Measurements from ENCODE around the gene SFXN1.

Gene SFXN1

DNA sequence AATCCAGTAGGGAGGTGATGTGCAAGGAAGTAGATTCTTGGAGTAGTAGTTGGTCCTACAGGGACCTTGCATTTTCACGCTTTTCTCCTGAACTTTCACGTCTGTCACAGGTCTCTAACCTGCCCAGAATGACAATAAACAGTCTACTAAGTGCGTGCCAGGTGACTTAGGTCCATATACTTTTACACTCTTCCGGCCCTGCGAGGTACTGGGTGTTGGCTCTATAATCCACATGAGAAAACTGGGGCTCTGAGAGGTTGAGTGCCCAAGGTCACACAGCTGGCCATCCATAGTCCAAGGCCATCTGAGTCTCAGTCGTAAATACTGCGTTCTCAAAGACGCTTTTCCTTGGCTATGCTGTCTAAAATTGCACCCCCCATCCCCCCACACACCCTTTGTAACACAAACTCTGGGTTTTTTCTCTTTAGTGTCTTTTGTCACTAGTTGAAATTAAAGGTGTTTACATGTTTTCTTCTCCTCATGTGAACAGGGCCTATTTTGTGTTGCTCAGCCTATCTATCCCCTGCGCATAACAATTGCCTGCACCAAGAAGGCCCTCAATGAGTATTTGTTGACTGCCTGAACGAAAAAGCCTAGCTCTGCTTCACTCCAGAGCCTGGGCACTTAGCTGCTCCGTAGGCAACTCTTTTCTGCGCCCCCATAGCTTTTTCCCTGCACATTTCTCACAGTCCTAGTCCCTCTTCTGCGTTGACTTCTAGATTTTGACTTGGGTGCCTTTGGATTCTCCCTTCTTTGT lies 943 bp downstream of the SFXN1 start:
- H2AFZ ChIP-seq (ENCODE audit: low read length): no peak overlapping the region

DNA sequence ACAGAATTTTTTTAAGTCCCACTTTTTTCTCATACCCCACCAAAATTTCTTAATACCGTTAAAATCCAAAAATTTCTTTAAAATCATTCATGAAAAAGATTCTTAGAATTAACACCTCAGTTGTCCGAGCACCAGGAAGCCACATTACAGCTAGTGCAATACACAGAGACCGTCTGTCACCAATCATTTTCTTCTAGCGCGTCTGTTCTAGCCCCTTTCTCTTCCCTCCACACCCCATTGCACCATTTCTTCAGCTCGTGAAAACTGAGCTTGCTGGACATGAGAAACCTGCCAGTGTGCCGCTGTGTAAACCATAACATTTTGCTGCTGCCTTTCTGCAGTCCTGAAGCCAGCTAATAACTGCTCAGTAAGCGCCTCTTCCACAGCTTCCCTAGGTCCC lies 5.0 kb downstream of the SFXN1 start:
- no peak for TF ChIP-seq EZH2phosphoT487 (IDR thresholded peaks at IDR 0.05; ENCODE audit: borderline replicate concordance)
- TF ChIP-seq, protein P1, sequence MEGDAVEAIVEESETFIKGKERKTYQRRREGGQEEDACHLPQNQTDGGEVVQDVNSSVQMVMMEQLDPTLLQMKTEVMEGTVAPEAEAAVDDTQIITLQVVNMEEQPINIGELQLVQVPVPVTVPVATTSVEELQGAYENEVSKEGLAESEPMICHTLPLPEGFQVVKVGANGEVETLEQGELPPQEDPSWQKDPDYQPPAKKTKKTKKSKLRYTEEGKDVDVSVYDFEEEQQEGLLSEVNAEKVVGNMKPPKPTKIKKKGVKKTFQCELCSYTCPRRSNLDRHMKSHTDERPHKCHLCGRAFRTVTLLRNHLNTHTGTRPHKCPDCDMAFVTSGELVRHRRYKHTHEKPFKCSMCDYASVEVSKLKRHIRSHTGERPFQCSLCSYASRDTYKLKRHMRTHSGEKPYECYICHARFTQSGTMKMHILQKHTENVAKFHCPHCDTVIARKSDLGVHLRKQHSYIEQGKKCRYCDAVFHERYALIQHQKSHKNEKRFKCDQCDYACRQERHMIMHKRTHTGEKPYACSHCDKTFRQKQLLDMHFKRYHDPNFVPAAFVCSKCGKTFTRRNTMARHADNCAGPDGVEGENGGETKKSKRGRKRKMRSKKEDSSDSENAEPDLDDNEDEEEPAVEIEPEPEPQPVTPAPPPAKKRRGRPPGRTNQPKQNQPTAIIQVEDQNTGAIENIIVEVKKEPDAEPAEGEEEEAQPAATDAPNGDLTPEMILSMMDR (conservative IDR thresholded peaks at IDR 0.05; ENCODE audit: low read length): no peak
- H3K36me3 ChIP-seq (ENCODE audit: insufficient read depth, low read length): peaks cover 4% of the 10 kb centered on the region; the same call in 1 of the 2 replicates
- no peaks in the 10 kb centered on the region for H3F3A ChIP-seq (ENCODE audit: low read depth)

More for the DNA sequence above, 943 bp downstream of the SFXN1 start:
- no peak for TF ChIP-seq EZH2phosphoT487 (IDR thresholded peaks at IDR 0.05; ENCODE audit: borderline replicate concordance)
- TF ChIP-seq, protein P1 (conservative IDR thresholded peaks at IDR 0.05; ENCODE audit: low read length): no peak
- Histone ChIP-seq H3K9me3 (ENCODE audit: insufficient read depth, low read depth, low read length) (no peaks in the 10 kb centered on the region), H3F3A (ENCODE audit: low read depth) (no peaks in the 10 kb centered on the region), H3K9ac (ENCODE audit: low read depth, low read length, poor library complexity, severe bottlenecking) (peak overlapping the region; percentile 88), H3K9me2 (replicated peaks; ENCODE audit: low read depth, low read length) (no peaks in the 10 kb centered on the region), H3K4me3 (ENCODE audit: low read length, poor library complexity, severe bottlenecking) (peak overlapping the region; percentile 90), H3K4me1 (ENCODE audit: insufficient read depth, low read length, poor library complexity, severe bottlenecking) (peaks cover 18% of the 10 kb centered on the region), H3K79me2 (ENCODE audit: insufficient read depth, low read length) (peaks cover 58% of the 10 kb centered on the region), H3K4me2 (ENCODE audit: low read depth, low read length, poor library complexity, severe bottlenecking) (peak overlapping the region; percentile 96), H4K20me1 (ENCODE audit: insufficient read depth, low read length, poor library complexity, severe bottlenecking) (peaks cover 44% of the 10 kb centered on the region), H3K27me3 (ENCODE audit: insufficient read depth, low read length, poor library complexity, severe bottlenecking) (no peaks in the 10 kb centered on the region), H3K36me3 (ENCODE audit: insufficient read depth, low read length) (no peaks in the 10 kb centered on the region)

DNA sequence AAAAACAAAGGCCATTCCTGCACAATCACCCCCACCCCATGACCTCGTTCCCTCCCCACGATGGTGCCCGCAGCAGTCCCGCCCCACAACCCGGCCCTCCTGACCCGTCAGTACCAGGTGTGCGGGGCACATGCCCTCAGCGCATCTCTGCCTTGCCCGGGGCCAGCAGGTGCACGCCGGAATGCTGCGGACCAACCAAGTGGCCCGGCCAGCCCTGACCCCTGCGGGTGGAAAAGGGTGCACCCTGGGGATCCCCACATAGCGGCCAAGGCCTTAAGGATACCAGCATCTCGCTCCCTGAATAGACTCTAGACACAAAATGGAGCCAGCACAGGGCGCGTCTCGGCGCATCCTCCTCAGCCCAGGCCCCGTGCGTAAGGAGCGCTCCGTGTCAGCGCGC lies 6.0 kb downstream of the SFXN1 start:
- Histone ChIP-seq H3K27me3 (ENCODE audit: insufficient read depth, low read length, poor library complexity, severe bottlenecking) (no peaks in the 10 kb centered on the region), H3K9me3 (ENCODE audit: insufficient read depth, low read depth, low read length) (no peaks in the 10 kb centered on the region), H2AFZ (ENCODE audit: low read length) (no peak overlapping the region), H3F3A (ENCODE audit: low read depth) (no peaks in the 10 kb centered on the region), H3K4me2 (ENCODE audit: low read depth, low read length, poor library complexity, severe bottlenecking) (no peak overlapping the region), H3K79me2 (ENCODE audit: insufficient read depth, low read length) (peaks cover 99% of the 10 kb centered on the region), H3K9ac (ENCODE audit: low read depth, low read length, poor library complexity, severe bottlenecking) (no peak overlapping the region), H3K36me3 (ENCODE audit: insufficient read depth, low read length) (peaks cover 5% of the 10 kb centered on the region; the same call in 1 of the 2 replicates), H3K4me1 (ENCODE audit: insufficient read depth, low read length, poor library complexity, severe bottlenecking) (peaks cover 18% of the 10 kb centered on the region), H3K4me3 (ENCODE audit: low read length, poor library complexity, severe bottlenecking) (no peak overlapping the region), H4K20me1 (ENCODE audit: insufficient read depth, low read length, poor library complexity, severe bottlenecking) (peaks cover 75% of the 10 kb centered on the region), H3K9me2 (replicated peaks; ENCODE audit: low read depth, low read length) (no peaks in the 10 kb centered on the region)
- no peak for TF ChIP-seq EZH2phosphoT487 (IDR thresholded peaks at IDR 0.05; ENCODE audit: borderline replicate concordance)
- TF ChIP-seq, protein P1 (conservative IDR thresholded peaks at IDR 0.05; ENCODE audit: low read length): no peak

More for the DNA sequence above, 5.0 kb downstream of the SFXN1 start:
- Histone ChIP-seq H3K79me2 (ENCODE audit: insufficient read depth, low read length) (peaks cover 98% of the 10 kb centered on the region), H3K9me2 (replicated peaks; ENCODE audit: low read depth, low read length) (no peaks in the 10 kb centered on the region), H3K4me1 (ENCODE audit: insufficient read depth, low read length, poor library complexity, severe bottlenecking) (peaks cover 18% of the 10 kb centered on the region), H3K4me3 (ENCODE audit: low read length, poor library complexity, severe bottlenecking) (no peak overlapping the region), H4K20me1 (ENCODE audit: insufficient read depth, low read length, poor library complexity, severe bottlenecking) (peaks cover 70% of the 10 kb centered on the region), H3K9me3 (ENCODE audit: insufficient read depth, low read depth, low read length) (no peaks in the 10 kb centered on the region), H2AFZ (ENCODE audit: low read length) (no peak overlapping the region), H3K27me3 (ENCODE audit: insufficient read depth, low read length, poor library complexity, severe bottlenecking) (no peaks in the 10 kb centered on the region), H3K4me2 (ENCODE audit: low read depth, low read length, poor library complexity, severe bottlenecking) (peak overlapping the region; percentile 96), H3K9ac (ENCODE audit: low read depth, low read length, poor library complexity, severe bottlenecking) (no peak overlapping the region)

Measured in Loucy (cell line).